HCT116 (cell line): ENCODE measurements around the gene NAB1.

Experiments used
- ATF3 ChIP-seq: IDR thresholded peaks from 2 replicates; pipeline ENCODE4 v1.6.1; 2012
- CEBPB ChIP-seq: IDR thresholded peaks from 2 replicates; pipeline ENCODE4 v1.6.1; 2012; ENCODE audit warnings: low read depth
- CTCF ChIP-seq, 3 experiments: fragments of 200-600 bp in 1 of 3; sonication (generic) in 1 of 3; IDR thresholded peaks in 2 of 3; conservative IDR thresholded peaks in 1 of 3; 2 replicates each; pipeline ENCODE4 v1.5.1; 2012 to 2017; ENCODE audit warnings: low read depth in 2 of 3, low read length in 2 of 3, antibody characterized with exemption in 1 of 3, borderline replicate concordance in 1 of 3, control low read depth in 1 of 3, mild to moderate bottlenecking in 1 of 3, mixed read lengths in 1 of 3, mixed run types in 1 of 3, moderate library complexity in 1 of 3; ENCODE audit not compliant: insufficient read depth in 1 of 3
- EGR1 ChIP-seq: IDR thresholded peaks from 2 replicates; pipeline ENCODE4 v1.6.1; 2012; ENCODE audit warnings: low read depth
- EZH2phosphoT487 ChIP-seq: fragments of 200-600 bp; IDR thresholded peaks from 2 replicates; pipeline ENCODE4 v1.6.1; 2018; ENCODE audit warnings: antibody characterized with exemption, borderline replicate concordance
- POLR2A ChIP-seq: IDR thresholded peaks from 2 replicates; pipeline ENCODE4 v1.7.0; 2011; ENCODE audit warnings: borderline replicate concordance; ENCODE audit not compliant: insufficient read depth, insufficient read length; ENCODE audit errors: extremely low read depth
- POLR2AphosphoS5 ChIP-seq: IDR thresholded peaks from 2 replicates; pipeline ENCODE4 v1.6.1; 2011; ENCODE audit warnings: mild to moderate bottlenecking, low read depth, low read length, moderate library complexity
- RAD21 ChIP-seq: IDR thresholded peaks from 2 replicates; pipeline ENCODE4 v1.6.1; 2012; ENCODE audit warnings: low read depth, mild to moderate bottlenecking
- REST ChIP-seq: IDR thresholded peaks from 2 replicates; pipeline ENCODE4 v1.6.1; 2012; ENCODE audit warnings: low read depth
- SIN3A ChIP-seq: IDR thresholded peaks from 2 replicates; pipeline ENCODE4 v1.6.1; 2012; ENCODE audit warnings: low read depth
- ZNF274 ChIP-seq: fragments of 200-500 bp; sonication (Bioruptor generic); IDR thresholded peaks from 2 replicates; pipeline ENCODE4 v1.6.1; 2014; ENCODE audit warnings: mild to moderate bottlenecking, low read depth, low read length, inconsistent platforms

- TF ChIP-seq POLR2A (no peak), CTCF (IDR thresholded peaks at IDR 0.05 in 2 of 3, conservative IDR thresholded peaks at IDR 0.05 in 1 of 3; ENCODE audit: borderline replicate concordance in 1 of 3, insufficient read depth in 1 of 3, low read depth in 2 of 3, low read length in 2 of 3) (no peak), RAD21 (no peak), EZH2phosphoT487 (no peak), REST (no peak), POLR2AphosphoS5 (no peak), ATF3 (no peak), CEBPB (no peak), EGR1 (no peak), ZNF274 (no peak), SIN3A (no peak)
These were observed 87.5 kb downstream of the NAB1 start for GRCh38 chr2:190736355-190736754.
